HepG2 (cell line): ENCODE data around the gene SYNPO. TPM values are rescaled to one million over a fixed set of nuclear protein-coding genes. Genes with fewer than 3 reads are reported as not detected.

ENCODE experiments used
- ATAC-seq: fragments of 200-7000 bp; cut with Tn5 transposase; 3 replicates; pipeline ENCODE4 v1.9.1; 2020; ENCODE audit warnings: mild to moderate bottlenecking, moderate library complexity
- BruUV-seq: library from RNA; stranded (reverse); fragments of 400-500 nt; replicated peaks from 2 replicates; lab custom pipeline; 2021; lab: Mats Ljungman, UMichigan
- CTCF ChIA-PET: fragments of 300-600 bp; formaldehyde crosslinking; extraction: SDS; loops from one replicate; lab custom pipeline; 2021; ENCODE audit warnings: low total read pairs, inconsistent platforms, low intra/inter-chr PET ratio; lab: Yijun Ruan, JAX
- POLR2A ChIA-PET: fragments of 350-600 bp; sonication (Branson Sonifier 250); formaldehyde crosslinking; loops from one replicate; lab custom pipeline; 2020; ENCODE audit warnings: antibody characterized with exemption, inconsistent platforms; lab: Yijun Ruan, JAX
- DNase-seq: peaks from one replicate; pipeline ENCODE4 v3.0.0-alpha.2; 2015; ENCODE audit warnings: low spot score
- FAIRE-seq: peaks from 3 replicates; lab custom pipeline; 2011; peaks lifted over from hg19 to GRCh38; lab: Jason Lieb, UNC
- H2AFZ ChIP-seq: one replicate; pipeline ENCODE4 v1.6.1; 2011; ENCODE audit warnings: low read length, inconsistent platforms
- H3K27ac ChIP-seq: fragments of 300-600 bp; 3 replicates; pipeline ENCODE4 v1.8.0; 2011; ENCODE audit warnings: mixed run types, mild to moderate bottlenecking, mixed read lengths, low read length, inconsistent platforms; ENCODE audit not compliant: insufficient read depth; ENCODE audit errors: extremely low read length
- H3K27me3 ChIP-seq, 2 experiments: fragments of 200-600 bp in 1 of 2; 2 replicates in 1 of 2; 3 replicates in 1 of 2; pipeline versions ENCODE4 v1.6.0 to v1.8.0; 2011; ENCODE audit warnings: low read length in 2 of 2, mild to moderate bottlenecking in 2 of 2, moderate library complexity in 2 of 2, inconsistent platforms in 1 of 2; ENCODE audit not compliant: insufficient read depth in 2 of 2, control insufficient read depth in 1 of 2
- H3K36me3 ChIP-seq, 2 experiments: fragments of 200-600 bp in 1 of 2; replicated peaks in 1 of 2; 2 replicates in 1 of 2; 3 replicates in 1 of 2; pipeline versions ENCODE4 v1.5.1 to v1.8.0; 2011; ENCODE audit warnings: low read length in 2 of 2, inconsistent platforms in 1 of 2; ENCODE audit not compliant: insufficient read depth in 2 of 2, control insufficient read depth in 1 of 2
- H3K4me1 ChIP-seq: 2 replicates; pipeline ENCODE4 v1.5.1; 2012; ENCODE audit warnings: low read length, inconsistent platforms; ENCODE audit not compliant: insufficient read depth
- H3K4me2 ChIP-seq: 2 replicates; pipeline ENCODE4 v1.6.0; 2011; ENCODE audit warnings: low read depth, low read length, inconsistent platforms
- H3K4me3 ChIP-seq, 3 experiments: fragments of 200-600 bp in 1 of 3; sonication (generic), shearing (Covaris generic) in 1 of 3; replicated peaks in 1 of 3; 2 replicates each; pipeline ENCODE4 v1.5.1; 2011 to 2016; ENCODE audit warnings: low read length in 3 of 3, inconsistent platforms in 2 of 3, low read depth in 2 of 3, mild to moderate bottlenecking in 2 of 3, control low read depth in 1 of 3, mixed read lengths in 1 of 3; ENCODE audit not compliant: insufficient read depth in 1 of 3
- H3K79me2 ChIP-seq: one replicate; pipeline ENCODE4 v1.6.1; 2011; ENCODE audit warnings: low read length, inconsistent platforms; ENCODE audit not compliant: insufficient read depth
- H3K9ac ChIP-seq: 2 replicates; pipeline ENCODE4 v1.6.0; 2011; ENCODE audit warnings: mild to moderate bottlenecking, low read depth, low read length, inconsistent platforms; ENCODE audit not compliant: insufficient read depth
- H3K9me3 ChIP-seq: 2 replicates; pipeline ENCODE4 v1.5.1; 2012; ENCODE audit warnings: mild to moderate bottlenecking, low read length
- H4K20me1 ChIP-seq: 2 replicates; pipeline ENCODE4 v1.6.0; 2011; ENCODE audit warnings: inconsistent platforms, mild to moderate bottlenecking, low read length, moderate library complexity; ENCODE audit not compliant: insufficient read depth
- KLF12 ChIP-seq: sonication (generic); formaldehyde crosslinking; IDR thresholded peaks from 2 replicates; pipeline ENCODE4 v1.4.0; 2020; ENCODE audit warnings: missing genetic modification reagents, borderline replicate concordance
- ONECUT2 ChIP-seq: sonication (generic); formaldehyde crosslinking; IDR thresholded peaks from 2 replicates; pipeline ENCODE4 v1.4.0; 2020; ENCODE audit warnings: missing genetic modification reagents
- PITX1 ChIP-seq: sonication (generic); formaldehyde crosslinking; IDR thresholded peaks from 2 replicates; pipeline ENCODE4 v1.5.1; 2020; ENCODE audit warnings: mild to moderate bottlenecking, missing genetic modification reagents
- PRPF4 ChIP-seq: fragments of 200-400 bp; formaldehyde crosslinking; IDR thresholded peaks from 2 replicates; pipeline ENCODE4 v1.6.1; 2016; ENCODE audit warnings: low read length, low read depth; ENCODE audit not compliant: poor library complexity, severe bottlenecking
- RFXANK ChIP-seq: IDR thresholded peaks from 2 replicates; pipeline ENCODE4 v1.6.1; 2016
- SP1 ChIP-seq, 2 experiments: fragments of 450-650 bp in 1 of 2; sonication (generic) in 1 of 2; formaldehyde crosslinking in 1 of 2; IDR thresholded peaks; 2 replicates each; pipeline versions ENCODE4 v1.4.0 to v1.6.1; 2016 to 2020; ENCODE audit warnings: missing genetic modification reagents in 1 of 2
- SP5 ChIP-seq: IDR thresholded peaks from 2 replicates; pipeline ENCODE4 v1.6.1; 2016; ENCODE audit warnings: low read depth, borderline replicate concordance
- TAF15 ChIP-seq: fragments of 200-400 bp; formaldehyde crosslinking; IDR thresholded peaks from one replicate; pipeline ENCODE4 v1.6.1; 2018; ENCODE audit warnings: mild to moderate bottlenecking, low read depth, low read length; ENCODE audit not compliant: poor library complexity, severe bottlenecking
- ZKSCAN8 ChIP-seq: IDR thresholded peaks from 2 replicates; pipeline ENCODE4 v1.6.1; 2016; ENCODE audit warnings: borderline replicate concordance, missing genetic modification reagents, missing compliant biosample characterization
- ZMYM2 ChIP-seq: sonication (generic); formaldehyde crosslinking; IDR thresholded peaks from 2 replicates; pipeline ENCODE4 v1.8.0; 2022; ENCODE audit warnings: mild to moderate bottlenecking, missing genetic modification reagents
- ZNF20 ChIP-seq: sonication (generic); formaldehyde crosslinking; IDR thresholded peaks from 2 replicates; pipeline ENCODE4 v1.4.0; 2020; ENCODE audit warnings: mild to moderate bottlenecking, moderate library complexity, missing genetic modification reagents
- ZNF234 ChIP-seq: sonication (generic); formaldehyde crosslinking; conservative IDR thresholded peaks from 2 replicates; pipeline ENCODE4 v1.5.1; 2020; ENCODE audit warnings: mild to moderate bottlenecking, missing genetic modification reagents
- ZNF274 ChIP-seq: sonication (generic); formaldehyde crosslinking; IDR thresholded peaks from 2 replicates; pipeline ENCODE4 v1.5.1; 2020; ENCODE audit warnings: mild to moderate bottlenecking, missing genetic modification reagents
- WGBS: methylation state at CpG from one replicate; pipeline ENCODE4 v1.1.6; 2017; ENCODE audit warnings: low lambda C conversion rate; 5-methylcytosine and 5-hydroxymethylcytosine counted together
- in situ Hi-C: cut with HindIII; loops from 2 replicates; pipeline ENCODE4 v1.10.0; 2017; ENCODE audit warnings: low pct_unique_long_range_greater_than_20kb; ENCODE audit not compliant: extremely low pct_ligation_motif_present
- intact Hi-C: fragments of 100-400 bp; cut with micrococcal nuclease; formaldehyde crosslinking; loops from one replicate; pipeline ENCODE4 v1.10.0; 2022; ENCODE audit not compliant: unreplicated experiment
- polyA plus RNA-seq, 8 experiments: library from polyadenylated mRNA; depleted of rRNA in 3 of 8; stranded (reverse) in 7 of 8; unstranded in 1 of 8; fragments of >200 nt; fragmentation: Illumina TruSeq in 4 of 8; extraction: Trizol in 4 of 8; gene quantifications; 2 replicates each; pipeline versions ENCODE4 v1.2.1 to v1.2.3, GENCODE V29; 2011 to 2016; ENCODE audit warnings: low read depth in 4 of 8, missing spikeins in 1 of 8, mixed read lengths in 1 of 8; ENCODE audit not compliant: insufficient read depth in 1 of 8
- total RNA-seq, 5 experiments: library from RNA; depleted of rRNA; stranded (reverse); fragments of >200 nt; fragmentation: Illumina TruSeq; extraction: Trizol; gene quantifications; 2 replicates each; pipeline ENCODE4 v1.2.3, GENCODE V29; 2016; ENCODE audit warnings: low read depth in 1 of 5
- TF ChIP-seq, protein P1 (sequence below): IDR thresholded peaks from 2 replicates; pipeline ENCODE4 v1.6.1; 2016; ENCODE audit warnings: missing biosample characterization, missing genetic modification reagents, low read depth
- TF ChIP-seq, protein P2 (sequence below): sonication (generic); formaldehyde crosslinking; IDR thresholded peaks from 2 replicates; pipeline ENCODE4 v1.4.0; 2020; ENCODE audit warnings: missing genetic modification reagents

SYNPO gene
- total and polyA plus RNA-seq, 2 of the 13 experiments (the other 11 are each of a cell fraction or from before 2014, with no cell fraction given) = 0.09 to 0.30 TPM

DNA sequence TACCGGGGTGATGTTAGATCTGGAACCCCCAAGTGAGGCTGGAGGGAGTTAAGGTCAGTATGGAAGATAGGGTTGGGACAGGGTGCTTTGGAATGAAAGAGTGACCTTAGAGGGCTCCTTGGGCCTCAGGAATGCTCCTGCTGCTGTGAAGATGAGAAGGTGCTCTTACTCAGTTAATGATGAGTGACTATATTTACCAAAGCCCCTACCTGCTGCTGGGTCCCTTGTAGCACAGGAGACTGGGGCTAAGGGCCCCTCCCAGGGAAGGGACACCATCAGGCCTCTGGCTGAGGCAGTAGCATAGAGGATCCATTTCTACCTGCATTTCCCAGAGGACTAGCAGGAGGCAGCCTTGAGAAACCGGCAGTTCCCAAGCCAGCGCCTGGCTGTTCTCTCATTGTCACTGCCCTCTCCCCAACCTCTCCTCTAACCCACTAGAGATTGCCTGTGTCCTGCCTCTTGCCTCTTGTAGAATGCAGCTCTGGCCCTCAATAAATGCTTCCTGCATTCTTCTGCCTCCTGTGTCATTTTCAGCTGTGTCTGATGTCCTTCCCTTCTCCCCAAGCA, 18.3 kb downstream of the SYNPO start:
- DNase-seq = no peak
- TF ChIP-seq PRPF4 = no peak
- TF ChIP-seq ZNF274 (CRISPR knock-in tag) = no peak
- no peak for TF ChIP-seq PITX1
- no peak for TF ChIP-seq SP1 (IDR thresholded peaks at IDR 0.05)
- no peak for TF ChIP-seq SP1 (CRISPR knock-in tag; IDR thresholded peaks at IDR 0.05)
- no peak for TF ChIP-seq ZNF234 (CRISPR knock-in tag)
- no peak for TF ChIP-seq ZKSCAN8 (CRISPR knock-in tag)
- no peak for TF ChIP-seq ONECUT2
- no peak for TF ChIP-seq KLF12 (CRISPR knock-in tag)
- no peak for TF ChIP-seq RFXANK (CRISPR knock-in tag)
- no peak for TF ChIP-seq ZMYM2
- TF ChIP-seq, protein P1, sequence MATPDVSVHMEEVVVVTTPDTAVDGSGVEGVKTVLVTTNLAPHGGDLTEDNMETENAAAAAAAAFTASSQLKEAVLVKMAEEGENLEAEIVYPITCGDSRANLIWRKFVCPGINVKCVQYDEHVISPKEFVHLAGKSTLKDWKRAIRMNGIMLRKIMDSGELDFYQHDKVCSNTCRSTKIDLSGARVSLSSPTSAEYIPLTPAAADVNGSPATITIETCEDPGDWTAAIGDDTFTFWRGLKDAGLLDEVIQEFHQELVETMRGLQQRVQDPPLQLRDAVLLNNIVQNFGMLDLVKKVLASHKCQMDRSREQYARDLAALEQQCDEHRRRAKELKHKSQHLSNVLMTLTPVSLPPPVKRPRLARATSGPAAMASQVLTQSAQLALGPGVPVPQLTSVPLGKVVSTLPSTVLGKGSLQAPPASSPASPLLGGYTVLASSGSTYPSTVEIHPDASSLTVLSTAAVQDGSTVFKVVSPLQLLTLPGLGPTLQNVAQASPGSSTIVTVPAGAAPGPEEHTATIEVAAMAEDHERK (CRISPR knock-in tag) = no peak
- no peak for TF ChIP-seq SP5
- no peak for TF ChIP-seq ZNF20
- no peak for TF ChIP-seq TAF15
- TF ChIP-seq, protein P2, sequence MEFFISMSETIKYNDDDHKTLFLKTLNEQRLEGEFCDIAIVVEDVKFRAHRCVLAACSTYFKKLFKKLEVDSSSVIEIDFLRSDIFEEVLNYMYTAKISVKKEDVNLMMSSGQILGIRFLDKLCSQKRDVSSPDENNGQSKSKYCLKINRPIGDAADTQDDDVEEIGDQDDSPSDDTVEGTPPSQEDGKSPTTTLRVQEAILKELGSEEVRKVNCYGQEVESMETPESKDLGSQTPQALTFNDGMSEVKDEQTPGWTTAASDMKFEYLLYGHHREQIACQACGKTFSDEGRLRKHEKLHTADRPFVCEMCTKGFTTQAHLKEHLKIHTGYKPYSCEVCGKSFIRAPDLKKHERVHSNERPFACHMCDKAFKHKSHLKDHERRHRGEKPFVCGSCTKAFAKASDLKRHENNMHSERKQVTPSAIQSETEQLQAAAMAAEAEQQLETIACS = no peak
- ChIA-PET POLR2A (no interaction called here), CTCF (no interaction called here)
- H3K4me1 ChIP-seq = peaks cover 18% of the 10 kb centered on the region
- H3K79me2 ChIP-seq = no peaks in the 10 kb centered on the region
- WGBS = 26% methylated on average over 3 of the region's 3 CpGs
- H2AFZ ChIP-seq = no peak overlapping the region
- H3K4me3 ChIP-seq = no peak overlapping the region
- peaks cover 4 to 24% of the 10 kb centered on the region in 2 experiments; a peak in 2 of 5 replicates for H3K27me3 ChIP-seq
- H4K20me1 ChIP-seq = no peaks in the 10 kb centered on the region
- no peak overlapping the region for H3K27ac ChIP-seq
- no peak for FAIRE-seq
- BruUV-seq = no TSS peak
- no peak overlapping the region for H3K4me2 ChIP-seq
- peak; percentile 30 for ATAC-seq
- no peaks in the 10 kb centered on the region for H3K36me3 ChIP-seq
- in situ Hi-C loops (loop anchor here (5.0 to 25.0 kb wide), 2 partner anchors 96 to 196 kb away; no protein-coding TSS in a partner anchor), intact Hi-C loops (loop anchor here (5.0 kb wide), 2 partner anchors 66 to 189 kb away; partner anchors contain the start of gene IRGM)
- H3K9ac ChIP-seq = no peak overlapping the region
- no peaks in the 10 kb centered on the region for H3K9me3 ChIP-seq
